ENCODE data around the gene SRPK1. TPM values are rescaled to one million over a fixed set of nuclear protein-coding genes. Genes with fewer than 3 reads are reported as not detected.

The SRPK1 gene
- total RNA-seq, 1 experiment from 2014 or later = 89.4 TPM

GRCh38 chr6:35914536-35914935, 6.4 kb downstream of the SRPK1 start:
- H3K79me2 ChIP-seq (ENCODE audit: insufficient read depth, low read length) = peaks cover 99% of the 10 kb centered on the region
- intact Hi-C loops (cut with micrococcal nuclease) = no loop called here
- no peaks in the 10 kb centered on the region for H3K27me3 ChIP-seq (ENCODE audit: insufficient read depth, low read length)
- peaks cover 0 to 5% of the 10 kb centered on the region in 2 experiments; a peak in 2 of 4 replicates for H3K9me3 ChIP-seq (ENCODE audit: control insufficient read depth in 1 of 2, insufficient read depth in 1 of 2, low read depth in 1 of 2, low read length in 2 of 2)
- RAD21 ChIA-PET (ENCODE audit: low non-redundant PET in 1 of 2, low total read pairs in 2 of 2, uncharacterized antibody in 2 of 2, unreplicated experiment in 2 of 2) = no interaction called here
- H3K4me1 ChIP-seq (ENCODE audit: control insufficient read depth in 1 of 2, insufficient read depth in 2 of 2, low read length in 2 of 2) = peaks cover 9 to 18% of the 10 kb centered on the region in 2 experiments
- DNase-seq (ENCODE audit: low read depth, low spot score) = no peak
- H4K20me1 ChIP-seq (ENCODE audit: insufficient read depth) = peaks cover 3% of the 10 kb centered on the region; the same call in 1 of the 2 replicates
- TF ChIP-seq EGR1 (IDR thresholded peaks at IDR 0.05; ENCODE audit: low read depth) (no peak), FOSL1 (IDR thresholded peaks at IDR 0.05; ENCODE audit: low read depth) (no peak), EZH2 (IDR thresholded peaks at IDR 0.05) (no peak), CBX3 (IDR thresholded peaks at IDR 0.05; ENCODE audit: low read depth) (no peak), SIN3A (IDR thresholded peaks at IDR 0.05; ENCODE audit: low read depth) (no peak), POLR2A (IDR thresholded peaks at IDR 0.05; ENCODE audit: borderline replicate concordance, extremely low read depth, insufficient read depth, insufficient read length) (no peak), SP1 (IDR thresholded peaks at IDR 0.05; ENCODE audit: low read depth) (no peak)
- TF ChIP-seq, protein P1, sequence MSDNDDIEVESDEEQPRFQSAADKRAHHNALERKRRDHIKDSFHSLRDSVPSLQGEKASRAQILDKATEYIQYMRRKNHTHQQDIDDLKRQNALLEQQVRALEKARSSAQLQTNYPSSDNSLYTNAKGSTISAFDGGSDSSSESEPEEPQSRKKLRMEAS (IDR thresholded peaks at IDR 0.05) = no peak
- H3K9ac ChIP-seq (ENCODE audit: low read length) = no peak overlapping the region
- H3K4me2 ChIP-seq (ENCODE audit: low read length) = no peak overlapping the region
- CTCF ChIA-PET = no interaction called here
- ATAC-seq = no peak
- peaks cover 21 to 50% of the 10 kb centered on the region in 2 experiments for H3K36me3 ChIP-seq (ENCODE audit: control insufficient read depth in 1 of 2, insufficient read depth in 2 of 2, low read length in 2 of 2)
- POLR2A ChIA-PET = no interaction called here
- no peak overlapping the region for H3K4me3 ChIP-seq (replicated peaks in 1 of 2; ENCODE audit: low read depth in 1 of 2, low read length in 2 of 2)
- no TSS peak for BruUV-seq (replicated peaks)
- no peak overlapping the region for H2AFZ ChIP-seq (ENCODE audit: low read depth, low read length, poor library complexity, severe bottlenecking)
- no peak overlapping the region for H3K27ac ChIP-seq (ENCODE audit: low read depth, low read length)
- no peaks in the 10 kb centered on the region for H3K9me2 ChIP-seq (ENCODE audit: insufficient read depth)

- ATAC-seq = no peak
- TF ChIP-seq CEBPB (IDR thresholded peaks at IDR 0.05; ENCODE audit: low read depth) = no peak
- TF ChIP-seq JUND (IDR thresholded peaks at IDR 0.05) = no peak
- no peak for TF ChIP-seq ZNF274 (IDR thresholded peaks at IDR 0.05; ENCODE audit: low read depth, low read length)
- no peak for TF ChIP-seq TCF7L2 (IDR thresholded peaks at IDR 0.05; ENCODE audit: borderline replicate concordance, extremely low read depth, insufficient read depth, insufficient read length)
- TF ChIP-seq, protein P1 (IDR thresholded peaks at IDR 0.05) = no peak
- TF ChIP-seq POLR2AphosphoS5 (IDR thresholded peaks at IDR 0.05; ENCODE audit: low read depth, low read length) = no peak
- TF ChIP-seq ZFX (IDR thresholded peaks at IDR 0.05) = no peak
- no peak for TF ChIP-seq SIN3A (IDR thresholded peaks at IDR 0.05; ENCODE audit: low read depth)
- TF ChIP-seq YY1 (IDR thresholded peaks at IDR 0.05; ENCODE audit: extremely low read depth, insufficient replicate concordance, low read depth, low read length) = no peak
- TF ChIP-seq CBX3 (IDR thresholded peaks at IDR 0.05; ENCODE audit: low read depth) = no peak
- TF ChIP-seq SRF (IDR thresholded peaks at IDR 0.05; ENCODE audit: low read depth) = no peak
- TF ChIP-seq, protein P2, sequence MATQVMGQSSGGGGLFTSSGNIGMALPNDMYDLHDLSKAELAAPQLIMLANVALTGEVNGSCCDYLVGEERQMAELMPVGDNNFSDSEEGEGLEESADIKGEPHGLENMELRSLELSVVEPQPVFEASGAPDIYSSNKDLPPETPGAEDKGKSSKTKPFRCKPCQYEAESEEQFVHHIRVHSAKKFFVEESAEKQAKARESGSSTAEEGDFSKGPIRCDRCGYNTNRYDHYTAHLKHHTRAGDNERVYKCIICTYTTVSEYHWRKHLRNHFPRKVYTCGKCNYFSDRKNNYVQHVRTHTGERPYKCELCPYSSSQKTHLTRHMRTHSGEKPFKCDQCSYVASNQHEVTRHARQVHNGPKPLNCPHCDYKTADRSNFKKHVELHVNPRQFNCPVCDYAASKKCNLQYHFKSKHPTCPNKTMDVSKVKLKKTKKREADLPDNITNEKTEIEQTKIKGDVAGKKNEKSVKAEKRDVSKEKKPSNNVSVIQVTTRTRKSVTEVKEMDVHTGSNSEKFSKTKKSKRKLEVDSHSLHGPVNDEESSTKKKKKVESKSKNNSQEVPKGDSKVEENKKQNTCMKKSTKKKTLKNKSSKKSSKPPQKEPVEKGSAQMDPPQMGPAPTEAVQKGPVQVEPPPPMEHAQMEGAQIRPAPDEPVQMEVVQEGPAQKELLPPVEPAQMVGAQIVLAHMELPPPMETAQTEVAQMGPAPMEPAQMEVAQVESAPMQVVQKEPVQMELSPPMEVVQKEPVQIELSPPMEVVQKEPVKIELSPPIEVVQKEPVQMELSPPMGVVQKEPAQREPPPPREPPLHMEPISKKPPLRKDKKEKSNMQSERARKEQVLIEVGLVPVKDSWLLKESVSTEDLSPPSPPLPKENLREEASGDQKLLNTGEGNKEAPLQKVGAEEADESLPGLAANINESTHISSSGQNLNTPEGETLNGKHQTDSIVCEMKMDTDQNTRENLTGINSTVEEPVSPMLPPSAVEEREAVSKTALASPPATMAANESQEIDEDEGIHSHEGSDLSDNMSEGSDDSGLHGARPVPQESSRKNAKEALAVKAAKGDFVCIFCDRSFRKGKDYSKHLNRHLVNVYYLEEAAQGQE (IDR thresholded peaks at IDR 0.05; ENCODE audit: low read depth) = no peak
- no peak for TF ChIP-seq EZH2 (IDR thresholded peaks at IDR 0.05)
- TF ChIP-seq EZH2phosphoT487 (IDR thresholded peaks at IDR 0.05; ENCODE audit: borderline replicate concordance) = no peak
- TF ChIP-seq POLR2A (IDR thresholded peaks at IDR 0.05; ENCODE audit: borderline replicate concordance, extremely low read depth, insufficient read depth, insufficient read length) = no peak
- Histone ChIP-seq H3K36me3 (ENCODE audit: control insufficient read depth in 1 of 2, insufficient read depth in 2 of 2, low read length in 2 of 2) (peaks cover 21 to 58% of the 10 kb centered on the region in 2 experiments), H3K9ac (ENCODE audit: low read length) (no peak overlapping the region), H4K20me1 (ENCODE audit: insufficient read depth) (peaks cover 1% of the 10 kb centered on the region; the same call in 1 of the 2 replicates), H3K27me3 (ENCODE audit: insufficient read depth, low read length) (no peaks in the 10 kb centered on the region), H2AFZ (ENCODE audit: low read depth, low read length, poor library complexity, severe bottlenecking) (no peak overlapping the region), H3K4me3 (replicated peaks in 1 of 2; ENCODE audit: low read depth in 1 of 2, low read length in 2 of 2) (no peak overlapping the region), H3K4me1 (ENCODE audit: control insufficient read depth in 1 of 2, insufficient read depth in 2 of 2, low read length in 2 of 2) (no peaks in the 10 kb centered on the region), H3K9me3 (ENCODE audit: control insufficient read depth in 1 of 2, insufficient read depth in 1 of 2, low read depth in 1 of 2, low read length in 2 of 2) (peaks cover 3 to 5% of the 10 kb centered on the region in 2 experiments; a peak in 2 of 4 replicates), H3K9me2 (ENCODE audit: insufficient read depth) (no peaks in the 10 kb centered on the region), H3K4me2 (ENCODE audit: low read length) (no peak overlapping the region), H3K79me2 (ENCODE audit: insufficient read depth, low read length) (peaks cover 99% of the 10 kb centered on the region), H3K27ac (ENCODE audit: low read depth, low read length) (no peak overlapping the region)
- intact Hi-C loops (cut with micrococcal nuclease) = no loop called here
- no peak for DNase-seq (ENCODE audit: low read depth, low spot score)
- RAD21 ChIA-PET (ENCODE audit: low non-redundant PET in 1 of 2, low total read pairs in 2 of 2, uncharacterized antibody in 2 of 2, unreplicated experiment in 2 of 2) = no interaction called here
- BruUV-seq (replicated peaks) = no TSS peak
- POLR2A ChIA-PET = no interaction called here
- CTCF ChIA-PET = no interaction called here
Observed at GRCh38 chr6:35911871-35912653, 8.8 kb downstream of the SRPK1 start.

Data from HCT116 (cell line).